ENCODE results near the gene SLC12A7.

SLC12A7 gene

GRCh38 chr5:1068204-1068894 is 43.5 kb downstream of the SLC12A7 start:
- no peak for TF ChIP-seq FOXP2 (optimal IDR thresholded peaks at IDR 0.05; ENCODE audit: borderline replicate concordance, extremely low read depth, extremely low read length, insufficient read depth)
- no peak for TF ChIP-seq TAF1 (IDR thresholded peaks at IDR 0.05; ENCODE audit: borderline replicate concordance, insufficient read depth, low read length)
- TF ChIP-seq, protein P1, sequence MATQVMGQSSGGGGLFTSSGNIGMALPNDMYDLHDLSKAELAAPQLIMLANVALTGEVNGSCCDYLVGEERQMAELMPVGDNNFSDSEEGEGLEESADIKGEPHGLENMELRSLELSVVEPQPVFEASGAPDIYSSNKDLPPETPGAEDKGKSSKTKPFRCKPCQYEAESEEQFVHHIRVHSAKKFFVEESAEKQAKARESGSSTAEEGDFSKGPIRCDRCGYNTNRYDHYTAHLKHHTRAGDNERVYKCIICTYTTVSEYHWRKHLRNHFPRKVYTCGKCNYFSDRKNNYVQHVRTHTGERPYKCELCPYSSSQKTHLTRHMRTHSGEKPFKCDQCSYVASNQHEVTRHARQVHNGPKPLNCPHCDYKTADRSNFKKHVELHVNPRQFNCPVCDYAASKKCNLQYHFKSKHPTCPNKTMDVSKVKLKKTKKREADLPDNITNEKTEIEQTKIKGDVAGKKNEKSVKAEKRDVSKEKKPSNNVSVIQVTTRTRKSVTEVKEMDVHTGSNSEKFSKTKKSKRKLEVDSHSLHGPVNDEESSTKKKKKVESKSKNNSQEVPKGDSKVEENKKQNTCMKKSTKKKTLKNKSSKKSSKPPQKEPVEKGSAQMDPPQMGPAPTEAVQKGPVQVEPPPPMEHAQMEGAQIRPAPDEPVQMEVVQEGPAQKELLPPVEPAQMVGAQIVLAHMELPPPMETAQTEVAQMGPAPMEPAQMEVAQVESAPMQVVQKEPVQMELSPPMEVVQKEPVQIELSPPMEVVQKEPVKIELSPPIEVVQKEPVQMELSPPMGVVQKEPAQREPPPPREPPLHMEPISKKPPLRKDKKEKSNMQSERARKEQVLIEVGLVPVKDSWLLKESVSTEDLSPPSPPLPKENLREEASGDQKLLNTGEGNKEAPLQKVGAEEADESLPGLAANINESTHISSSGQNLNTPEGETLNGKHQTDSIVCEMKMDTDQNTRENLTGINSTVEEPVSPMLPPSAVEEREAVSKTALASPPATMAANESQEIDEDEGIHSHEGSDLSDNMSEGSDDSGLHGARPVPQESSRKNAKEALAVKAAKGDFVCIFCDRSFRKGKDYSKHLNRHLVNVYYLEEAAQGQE (IDR thresholded peaks at IDR 0.05; ENCODE audit: insufficient read depth in 1 of 2, low read depth in 2 of 2, low read length in 2 of 2), result no peak
- TF ChIP-seq POLR2AphosphoS5 (IDR thresholded peaks at IDR 0.05; ENCODE audit: low read depth, low read length), result no peak
- TF ChIP-seq SIN3A (IDR thresholded peaks at IDR 0.05; ENCODE audit: borderline replicate concordance, insufficient read depth, low read length), result no peak

GRCh38 chr5:1067141-1068121 is 44.4 kb downstream of the SLC12A7 start:
- TF ChIP-seq POLR2AphosphoS5 (IDR thresholded peaks at IDR 0.05; ENCODE audit: low read depth, low read length), result no peak
- no peak for TF ChIP-seq SIN3A (IDR thresholded peaks at IDR 0.05; ENCODE audit: borderline replicate concordance, insufficient read depth, low read length)
- TF ChIP-seq, protein P1 (IDR thresholded peaks at IDR 0.05; ENCODE audit: insufficient read depth in 1 of 2, low read depth in 2 of 2, low read length in 2 of 2), result no peak
- no peak for TF ChIP-seq FOXP2 (optimal IDR thresholded peaks at IDR 0.05; ENCODE audit: borderline replicate concordance, extremely low read depth, extremely low read length, insufficient read depth)
- TF ChIP-seq TAF1 (IDR thresholded peaks at IDR 0.05; ENCODE audit: borderline replicate concordance, insufficient read depth, low read length), result no peak

DNA sequence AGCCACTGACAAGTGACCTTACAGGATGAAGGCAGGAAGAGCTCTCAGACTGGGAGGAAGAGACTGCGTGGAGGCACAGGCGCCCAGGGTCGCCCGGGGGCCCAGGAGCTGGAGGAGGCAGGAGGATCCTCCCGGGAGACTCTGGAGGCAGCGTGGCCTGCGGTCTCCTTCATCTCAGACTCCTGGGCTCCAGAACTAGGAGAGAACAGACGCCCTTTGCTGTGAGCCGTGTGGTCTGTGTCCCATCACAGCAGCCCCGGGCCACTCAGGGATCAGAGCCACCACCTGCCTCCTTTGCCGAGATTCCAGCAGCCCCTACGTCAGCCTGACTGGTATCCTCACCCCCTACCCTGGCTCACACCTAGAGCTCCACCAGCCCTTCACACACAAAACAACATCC is 45.2 kb downstream of the SLC12A7 start:
- TF ChIP-seq, protein P1 (IDR thresholded peaks at IDR 0.05; ENCODE audit: insufficient read depth in 1 of 2, low read depth in 2 of 2, low read length in 2 of 2), result no peak
- TF ChIP-seq SIN3A (IDR thresholded peaks at IDR 0.05; ENCODE audit: borderline replicate concordance, insufficient read depth, low read length), result no peak
- no peak for TF ChIP-seq FOXP2 (optimal IDR thresholded peaks at IDR 0.05; ENCODE audit: borderline replicate concordance, extremely low read depth, extremely low read length, insufficient read depth)
- TF ChIP-seq POLR2AphosphoS5 (IDR thresholded peaks at IDR 0.05; ENCODE audit: low read depth, low read length), result no peak
- no peak for TF ChIP-seq TAF1 (IDR thresholded peaks at IDR 0.05; ENCODE audit: borderline replicate concordance, insufficient read depth, low read length)

DNA sequence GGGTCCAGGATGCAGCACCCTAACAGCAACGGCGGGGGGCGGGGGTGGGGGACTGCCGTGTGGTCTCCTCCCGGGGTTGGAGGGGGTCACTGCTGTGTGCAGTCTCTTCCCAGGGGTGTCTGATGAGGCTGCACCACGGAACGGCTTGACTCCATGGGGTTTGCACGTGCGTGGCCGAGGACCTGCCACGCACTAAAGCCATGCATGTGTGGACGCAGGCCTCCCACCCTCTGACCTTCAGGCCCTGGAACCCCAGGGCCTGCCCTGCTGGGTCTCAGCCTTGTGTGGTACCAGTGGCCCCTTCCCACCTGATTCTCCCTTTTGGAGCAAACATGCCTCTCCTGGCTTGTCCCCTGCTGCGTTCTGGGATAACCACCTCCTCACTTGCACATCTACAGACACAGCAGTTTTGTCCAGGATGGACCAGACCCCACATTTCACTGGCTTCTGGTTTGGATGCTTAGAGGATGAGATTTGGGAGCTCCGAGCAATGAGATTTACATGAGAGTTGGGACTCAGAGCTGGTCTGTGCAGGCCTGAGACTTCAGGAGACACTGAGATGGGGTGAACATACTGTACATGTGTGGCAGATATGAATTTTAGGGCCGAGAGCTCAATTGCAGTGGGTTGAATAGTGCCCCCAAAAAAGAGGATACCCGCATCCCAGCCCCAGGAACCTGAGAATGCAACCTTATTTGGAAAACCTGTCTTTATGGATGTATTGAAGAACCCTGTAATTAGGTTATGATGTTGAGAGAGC is 45.8 kb downstream of the SLC12A7 start:
- no peak for TF ChIP-seq TAF1 (IDR thresholded peaks at IDR 0.05; ENCODE audit: borderline replicate concordance, insufficient read depth, low read length)
- TF ChIP-seq FOXP2 (optimal IDR thresholded peaks at IDR 0.05; ENCODE audit: borderline replicate concordance, extremely low read depth, extremely low read length, insufficient read depth), result no peak
- TF ChIP-seq, protein P1 (IDR thresholded peaks at IDR 0.05; ENCODE audit: insufficient read depth in 1 of 2, low read depth in 2 of 2, low read length in 2 of 2), result no peak
- no peak for TF ChIP-seq POLR2AphosphoS5 (IDR thresholded peaks at IDR 0.05; ENCODE audit: low read depth, low read length)
- TF ChIP-seq SIN3A (IDR thresholded peaks at IDR 0.05; ENCODE audit: borderline replicate concordance, insufficient read depth, low read length), result no peak

Measured in PFSK-1 (cell line).